GM21515 (cell line): ENCODE results near the gene OR14A16.

Experiments
- ATAC-seq: cut with Tn5 transposase; IDR thresholded peaks from one replicate; pipeline ENCODE4 v1.9.1; 2021; ENCODE audit not compliant: unreplicated experiment

The OR14A16 gene

DNA sequence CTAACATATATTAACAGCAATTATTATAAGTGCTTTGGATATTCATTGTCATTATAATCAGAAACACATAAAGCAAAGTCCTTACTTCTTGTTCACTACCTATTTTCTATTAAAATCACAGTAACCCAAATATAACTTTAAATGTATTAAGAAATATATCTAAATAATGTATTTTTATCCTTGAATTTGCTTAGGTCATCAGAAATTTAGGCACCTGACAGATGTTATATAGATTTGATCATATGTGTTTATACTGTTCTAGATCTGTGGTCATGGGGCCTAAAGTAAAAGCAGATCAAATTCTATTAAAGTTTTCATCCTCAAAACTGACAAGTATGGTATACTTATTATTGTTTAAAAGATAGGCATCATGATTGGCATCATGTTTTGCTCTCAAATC lies 54.3 kb downstream of the OR14A16 start:
- ATAC-seq = no peak
